COLO668 (cell line): ENCODE data around the gene SRSF9.

Source experiments
- DNase-seq: peaks from one replicate; lab custom pipeline; 2025; ENCODE audit not compliant: unreplicated experiment; lab: John Stamatoyannopoulos, UW

SRSF9 gene

GRCh38 chr12:120483621-120484020, 14.1 kb upstream of the SRSF9 start:
- DNase-seq: no peak

GRCh38 chr12:120481022-120481767, 11.6 kb upstream of the SRSF9 start:
- DNase-seq: no peak

GRCh38 chr12:120480211-120480610, 10.7 kb upstream of the SRSF9 start:
- DNase-seq: no peak

GRCh38 chr12:120479458-120479857, 9.9 kb upstream of the SRSF9 start:
- no peak for DNase-seq

GRCh38 chr12:120475643-120476042, 6.1 kb upstream of the SRSF9 start:
- no peak for DNase-seq

- peak; percentile 18 for DNase-seq
These were observed 5.0 kb upstream of the SRSF9 start for GRCh38 chr12:120474616-120474960.

- no peak for DNase-seq
These were observed 4.5 kb upstream of the SRSF9 start for GRCh38 chr12:120473807-120474615.

- no peak for DNase-seq
These were observed 3.0 kb upstream of the SRSF9 start for GRCh38 chr12:120472521-120472920.

- DNase-seq: peak; percentile 36
These were observed 719 bp upstream of the SRSF9 start for GRCh38 chr12:120470150-120470784.

- DNase-seq: peak; percentile 54
These were observed 613 bp downstream of the SRSF9 start for GRCh38 chr12:120468821-120469449.

- peak; percentile 54 for DNase-seq
These were observed 1.2 kb downstream of the SRSF9 start for GRCh38 chr12:120468325-120468820.

GRCh38 chr12:120467439-120467838, 2.1 kb downstream of the SRSF9 start:
- no peak for DNase-seq

- DNase-seq: peak; percentile 43
These were observed 2.8 kb downstream of the SRSF9 start for GRCh38 chr12:120466560-120467315.

- DNase-seq: no peak
These were observed 3.8 kb downstream of the SRSF9 start for GRCh38 chr12:120465756-120466155.

- DNase-seq: no peak
These were observed 5.8 kb downstream of the SRSF9 start for GRCh38 chr12:120463712-120464111.

- no peak for DNase-seq
These were observed 7.4 kb downstream of the SRSF9 start for GRCh38 chr12:120462099-120462640.

- DNase-seq: no peak
These were observed 9.4 kb downstream of the SRSF9 start for GRCh38 chr12:120460157-120460556.

- DNase-seq: no peak
These were observed 12.4 kb downstream of the SRSF9 start for GRCh38 chr12:120457133-120457532.

GRCh38 chr12:120455302-120455701, 14.2 kb downstream of the SRSF9 start:
- DNase-seq: no peak

GRCh38 chr12:120453977-120454376, 15.6 kb downstream of the SRSF9 start:
- DNase-seq: peak; percentile 14
